Osteoblast (primary cell): ENCODE results near the gene PPP1R9B. TPM values are rescaled to one million over a fixed set of nuclear protein-coding genes. Genes with fewer than 3 reads are reported as not detected.

Source experiments
- DNase-seq: peaks from one replicate; pipeline ENCODE4 v3.0.0; 2011; ENCODE audit warnings: low spot score, mixed read lengths; ENCODE audit not compliant: insufficient read length; ENCODE audit errors: missing footprints
- H2AFZ ChIP-seq: 2 replicates; pipeline ENCODE4 v1.6.0; 2011; ENCODE audit warnings: mild to moderate bottlenecking, low read length
- H3K27ac ChIP-seq: 2 replicates; pipeline ENCODE4 v1.5.1; 2011; ENCODE audit warnings: mild to moderate bottlenecking, low read depth, low read length, moderate library complexity
- H3K27me3 ChIP-seq: 2 replicates; pipeline ENCODE4 v1.6.0; 2012; ENCODE audit warnings: mild to moderate bottlenecking, control low read depth, inconsistent platforms, low read length, moderate library complexity; ENCODE audit not compliant: insufficient read depth
- H3K36me3 ChIP-seq: 2 replicates; pipeline ENCODE4 v1.5.1; 2011; ENCODE audit warnings: mild to moderate bottlenecking, low read length, control low read depth, moderate library complexity; ENCODE audit not compliant: insufficient read depth
- H3K4me1 ChIP-seq: 2 replicates; pipeline ENCODE4 v1.5.1; 2011; ENCODE audit warnings: mild to moderate bottlenecking, low read length, control low read depth, moderate library complexity; ENCODE audit not compliant: insufficient read depth
- H3K4me2 ChIP-seq: 2 replicates; pipeline ENCODE4 v1.6.0; 2011; ENCODE audit warnings: mild to moderate bottlenecking, low read length; ENCODE audit not compliant: insufficient read depth
- H3K4me3 ChIP-seq: fragments of 200-600 bp; sonication (generic); 3 replicates; pipeline ENCODE4 v1.5.1; 2012; ENCODE audit warnings: mild to moderate bottlenecking, low read length, inconsistent platforms; ENCODE audit not compliant: insufficient read depth
- H3K79me2 ChIP-seq: 2 replicates; pipeline ENCODE4 v1.6.0; 2012; ENCODE audit warnings: mild to moderate bottlenecking, low read length, control low read depth, inconsistent platforms; ENCODE audit not compliant: insufficient read depth
- H3K9me3 ChIP-seq: 2 replicates; pipeline ENCODE4 v1.5.1; 2011; ENCODE audit warnings: low read depth, low read length, control low read depth
- H4K20me1 ChIP-seq: 2 replicates; pipeline ENCODE4 v1.6.0; 2012; ENCODE audit warnings: mild to moderate bottlenecking, low read length, control low read depth; ENCODE audit not compliant: insufficient read depth
- CTCF ChIP-seq: IDR thresholded peaks from 2 replicates; pipeline ENCODE4 v1.5.1; 2011; ENCODE audit warnings: mild to moderate bottlenecking, low read depth, low read length, moderate library complexity; ENCODE audit errors: extremely low read depth
- total RNA-seq: library from RNA; depleted of rRNA; stranded (reverse); fragments of >200 nt; gene quantifications from 2 replicates; pipeline ENCODE4 v1.2.3, GENCODE V29; 2012

The PPP1R9B gene
- total RNA-seq, 1 donor = 48.9 TPM

GRCh38 chr17:50103252-50103651 is 47.2 kb downstream of the PPP1R9B start:
- no peak overlapping the region for H3K4me3 ChIP-seq
- no peak overlapping the region for H2AFZ ChIP-seq
- DNase-seq = peak; percentile 53
- peaks cover 39% of the 10 kb centered on the region for H3K4me1 ChIP-seq
- H3K27me3 ChIP-seq = no peaks in the 10 kb centered on the region
- H4K20me1 ChIP-seq = peaks cover 28% of the 10 kb centered on the region
- H3K9me3 ChIP-seq = no peaks in the 10 kb centered on the region
- H3K27ac ChIP-seq = no peak overlapping the region
- H3K4me2 ChIP-seq = no peak overlapping the region
- TF ChIP-seq CTCF = no peak
- H3K36me3 ChIP-seq = peaks cover 15% of the 10 kb centered on the region
- H3K79me2 ChIP-seq = peaks cover 5% of the 10 kb centered on the region

GRCh38 chr17:50102164-50102991 is 48.1 kb downstream of the PPP1R9B start:
- H3K27me3 ChIP-seq = no peaks in the 10 kb centered on the region
- no peaks in the 10 kb centered on the region for H3K9me3 ChIP-seq
- peaks cover 5% of the 10 kb centered on the region for H3K79me2 ChIP-seq
- no peak for TF ChIP-seq CTCF
- H3K27ac ChIP-seq = no peak overlapping the region
- peak overlapping the region; percentile 3 for H3K4me2 ChIP-seq
- peaks cover 23% of the 10 kb centered on the region for H3K36me3 ChIP-seq
- DNase-seq = peak; percentile 86
- H4K20me1 ChIP-seq = peaks cover 25% of the 10 kb centered on the region
- peaks cover 30% of the 10 kb centered on the region for H3K4me1 ChIP-seq
- H3K4me3 ChIP-seq = no peak overlapping the region
- no peak overlapping the region for H2AFZ ChIP-seq

GRCh38 chr17:50101346-50102163 is 48.9 kb downstream of the PPP1R9B start:
- H4K20me1 ChIP-seq = peaks cover 25% of the 10 kb centered on the region
- no peak overlapping the region for H3K27ac ChIP-seq
- no peak for TF ChIP-seq CTCF

GRCh38 chr17:50100921-50101345 is 49.5 kb downstream of the PPP1R9B start:
- peak; percentile 75 for DNase-seq
- TF ChIP-seq CTCF = no peak
- H4K20me1 ChIP-seq = peaks cover 25% of the 10 kb centered on the region

More at GRCh38 chr17:50101346-50102163, 48.9 kb downstream of the PPP1R9B start:
- Histone ChIP-seq H3K4me3 (no peak overlapping the region), H3K4me1 (peaks cover 32% of the 10 kb centered on the region), H2AFZ (no peak overlapping the region), H3K36me3 (peaks cover 24% of the 10 kb centered on the region), H3K27me3 (no peaks in the 10 kb centered on the region), H3K9me3 (no peaks in the 10 kb centered on the region), H3K79me2 (peaks cover 5% of the 10 kb centered on the region), H3K4me2 (peak overlapping the region; percentile 3)
- peak; percentile 88 for DNase-seq

More at GRCh38 chr17:50100921-50101345, 49.5 kb downstream of the PPP1R9B start:
- peaks cover 24% of the 10 kb centered on the region for H3K36me3 ChIP-seq
- no peak overlapping the region for H2AFZ ChIP-seq
- H3K79me2 ChIP-seq = peaks cover 9% of the 10 kb centered on the region
- no peaks in the 10 kb centered on the region for H3K27me3 ChIP-seq
- no peak overlapping the region for H3K27ac ChIP-seq
- H3K4me2 ChIP-seq = no peak overlapping the region
- H3K9me3 ChIP-seq = no peaks in the 10 kb centered on the region
- peaks cover 38% of the 10 kb centered on the region for H3K4me1 ChIP-seq
- no peak overlapping the region for H3K4me3 ChIP-seq
